NCI-H2196 treated with DMSO at 0.1 percent for 48 hours (cell line): ENCODE data around the gene FNDC1.
"Not testable (repeated sequence)": the region's sequence is repeated elsewhere in the genome, so short reads cannot be mapped to it uniquely, and the experiment has no call there.

Experiments
- DNase-seq: peaks from one replicate; lab custom pipeline; 2025; ENCODE audit not compliant: unreplicated experiment; lab: John Stamatoyannopoulos, UW

The FNDC1 gene

GRCh38 chr6:159169193-159169555 lies at the start of gene FNDC1:
TSS of gene FNDC1 (plus strand) at chr6:159169400. CDS start at chr6:159169597, 197 bp downstream.
- DNase-seq = no peak

DNA sequence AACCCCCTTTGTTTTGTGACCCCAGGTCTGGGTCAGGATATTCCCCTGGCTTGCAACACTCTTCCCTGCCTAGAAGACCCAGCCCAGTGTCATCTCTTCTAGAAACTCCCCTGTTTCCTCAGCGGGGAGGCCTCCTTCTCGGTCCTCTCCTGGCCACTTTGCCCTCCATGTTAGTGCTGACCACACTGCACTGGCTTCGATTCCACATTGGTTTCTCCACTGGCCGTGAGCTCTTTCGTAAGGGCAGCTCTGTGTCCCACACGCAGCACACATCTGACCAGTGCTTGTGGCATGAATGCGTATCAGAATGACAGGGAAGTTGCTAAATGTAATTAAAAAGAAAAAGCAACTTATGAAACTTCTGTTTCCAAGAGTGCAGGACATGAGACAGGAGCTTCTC lies 49.4 kb upstream of the FNDC1 start:
- no peak for DNase-seq

DNA sequence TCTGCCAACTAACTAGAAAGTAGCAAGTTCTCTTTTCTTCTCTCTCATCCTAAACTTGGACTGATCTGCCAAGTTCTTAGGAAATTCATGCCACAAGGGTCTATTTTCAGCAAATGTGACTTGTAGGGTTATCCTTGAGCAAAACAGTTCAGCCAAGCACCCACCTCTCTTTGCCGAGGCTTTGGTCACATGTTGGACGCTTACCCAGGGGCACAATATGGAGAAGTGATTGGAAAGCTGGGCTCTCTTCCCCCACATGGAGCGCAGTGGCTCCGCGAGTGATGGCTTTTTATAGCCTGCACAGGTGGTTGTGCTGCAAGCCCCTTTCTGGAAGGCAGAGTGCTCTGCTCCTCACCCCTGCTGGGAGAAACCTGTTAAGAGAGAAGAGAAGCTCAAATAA lies 47.7 kb upstream of the FNDC1 start:
- no peak for DNase-seq

GRCh38 chr6:159122453-159122852 lies 46.7 kb upstream of the FNDC1 start:
- DNase-seq = no peak

GRCh38 chr6:159123831-159124230 lies 45.4 kb upstream of the FNDC1 start:
- DNase-seq = not testable (repeated sequence)

GRCh38 chr6:159125014-159125609 lies 44.1 kb upstream of the FNDC1 start:
- DNase-seq = no peak

GRCh38 chr6:159125951-159126352 lies 43.2 kb upstream of the FNDC1 start:
- no peak for DNase-seq

- no peak for DNase-seq
These were observed 42.6 kb upstream of the FNDC1 start for GRCh38 chr6:159126590-159126989.

DNA sequence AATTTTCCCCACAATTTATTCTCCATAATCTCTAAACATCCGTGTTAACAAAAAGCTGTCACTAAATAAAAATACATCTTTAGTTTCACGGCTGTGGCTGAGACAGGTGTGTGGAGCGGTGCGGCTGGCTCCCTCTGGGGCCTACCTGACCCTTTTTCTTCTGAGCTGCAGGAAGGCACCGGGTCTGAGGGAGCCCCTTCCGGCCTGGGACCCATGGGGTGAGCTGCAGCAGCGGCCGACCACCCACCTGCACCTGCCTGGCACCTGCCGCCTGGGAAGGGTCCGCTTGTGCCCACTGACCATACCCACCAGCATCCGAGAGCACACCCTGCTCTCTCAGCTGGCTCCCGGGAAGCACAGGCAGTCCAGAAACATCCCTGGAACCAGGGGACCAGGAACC lies 41.5 kb upstream of the FNDC1 start:
- no peak for DNase-seq

GRCh38 chr6:159128978-159129377 lies 40.2 kb upstream of the FNDC1 start:
- no peak for DNase-seq

DNA sequence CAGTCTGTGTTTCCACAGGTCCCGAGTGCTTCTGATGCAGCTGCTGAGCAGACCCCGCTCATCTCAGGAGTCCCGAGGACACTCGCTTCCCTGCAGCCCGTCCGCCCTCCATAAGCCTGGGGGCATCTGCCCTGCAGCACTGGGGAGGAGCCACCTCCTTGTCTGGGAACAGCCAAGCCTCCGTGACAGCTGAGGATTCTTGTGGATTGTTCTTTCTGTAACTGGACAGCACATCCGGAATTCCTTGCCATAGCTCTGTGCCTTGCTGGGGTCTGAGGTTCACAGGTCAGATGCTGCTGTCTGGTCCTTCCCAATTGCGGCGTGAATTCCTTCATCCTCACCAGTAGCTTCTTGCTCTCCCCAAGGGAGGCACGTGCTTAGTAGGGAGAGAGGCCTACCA lies 38.4 kb upstream of the FNDC1 start:
- DNase-seq = no peak

GRCh38 chr6:159131709-159132108 lies 37.5 kb upstream of the FNDC1 start:
- no peak for DNase-seq

GRCh38 chr6:159132664-159133063 lies 36.5 kb upstream of the FNDC1 start:
- DNase-seq = no peak

DNA sequence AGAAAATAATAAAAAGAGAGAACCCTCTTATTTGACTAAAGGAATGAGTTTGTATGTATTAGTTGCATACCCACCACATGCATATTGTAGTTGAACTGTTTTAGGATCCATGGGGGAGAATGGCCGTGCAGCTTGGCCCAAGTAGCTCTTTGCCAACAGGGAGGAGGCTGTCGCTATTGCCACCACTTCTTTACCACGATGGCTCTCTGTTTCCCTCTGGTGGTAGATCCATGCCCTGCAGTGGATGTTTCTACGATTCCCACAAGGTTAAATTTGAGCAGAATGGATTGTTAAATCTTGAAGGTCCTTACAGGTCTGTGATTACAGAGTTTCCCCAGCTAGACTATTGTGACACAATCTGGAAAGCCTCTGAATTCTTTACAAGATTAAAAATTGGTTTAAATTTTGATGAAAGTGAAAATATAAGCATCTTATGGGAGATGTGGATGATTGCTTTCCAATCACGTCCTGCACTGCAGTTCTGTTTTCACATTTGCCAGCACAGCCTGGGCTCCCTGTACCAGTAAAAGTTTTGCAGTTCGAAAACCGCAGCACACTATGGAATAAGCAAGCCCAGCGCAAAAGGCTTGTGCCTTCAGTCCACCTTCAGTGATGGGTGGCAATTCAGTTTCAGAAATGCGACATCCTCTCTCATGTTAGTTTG lies 34.4 kb upstream of the FNDC1 start:
- DNase-seq = peak; percentile 0

- DNase-seq = no peak
These were observed 31.5 kb upstream of the FNDC1 start for GRCh38 chr6:159137676-159138075.

- no peak for DNase-seq
These were observed 26.7 kb upstream of the FNDC1 start for GRCh38 chr6:159142531-159142930.

DNA sequence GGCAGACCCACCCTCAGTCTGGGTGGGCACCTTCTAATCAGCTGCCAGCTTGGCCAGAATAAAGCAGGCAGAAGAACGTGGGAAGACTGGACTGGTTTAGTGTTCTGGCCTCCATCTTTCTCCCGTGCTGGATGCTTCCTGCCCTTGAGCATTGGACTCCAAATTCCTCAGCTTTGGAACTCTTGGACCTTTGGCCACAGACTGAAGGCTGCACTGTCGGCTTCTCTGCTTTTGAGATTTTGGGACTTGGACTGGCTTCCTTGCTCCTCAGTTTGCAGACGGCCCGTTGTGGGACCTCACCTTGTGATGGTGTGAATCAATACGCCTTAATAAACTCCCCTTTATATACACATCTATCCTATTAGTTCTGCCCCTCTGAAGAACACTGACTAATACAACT lies 20.6 kb upstream of the FNDC1 start:
- no peak for DNase-seq

DNA sequence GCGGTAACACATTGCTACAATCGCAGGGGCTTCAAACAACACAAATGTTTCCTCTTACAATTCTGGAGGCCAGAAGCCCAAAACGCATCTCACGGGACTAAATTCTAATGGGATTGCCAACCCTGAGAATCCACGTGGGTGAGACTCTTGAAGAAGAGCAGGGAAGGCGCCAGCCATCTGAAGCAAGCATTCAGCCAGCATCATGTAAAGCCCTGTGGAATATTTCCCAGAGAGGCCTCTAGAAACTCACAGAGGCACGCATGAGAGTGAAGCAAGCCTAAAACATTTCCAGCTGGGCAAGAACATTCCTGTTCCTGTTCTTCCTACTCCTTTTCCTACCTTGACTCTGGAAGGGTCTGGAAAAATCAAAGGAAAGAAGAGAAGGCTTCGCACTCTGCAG lies 19.6 kb upstream of the FNDC1 start:
- DNase-seq = no peak

DNA sequence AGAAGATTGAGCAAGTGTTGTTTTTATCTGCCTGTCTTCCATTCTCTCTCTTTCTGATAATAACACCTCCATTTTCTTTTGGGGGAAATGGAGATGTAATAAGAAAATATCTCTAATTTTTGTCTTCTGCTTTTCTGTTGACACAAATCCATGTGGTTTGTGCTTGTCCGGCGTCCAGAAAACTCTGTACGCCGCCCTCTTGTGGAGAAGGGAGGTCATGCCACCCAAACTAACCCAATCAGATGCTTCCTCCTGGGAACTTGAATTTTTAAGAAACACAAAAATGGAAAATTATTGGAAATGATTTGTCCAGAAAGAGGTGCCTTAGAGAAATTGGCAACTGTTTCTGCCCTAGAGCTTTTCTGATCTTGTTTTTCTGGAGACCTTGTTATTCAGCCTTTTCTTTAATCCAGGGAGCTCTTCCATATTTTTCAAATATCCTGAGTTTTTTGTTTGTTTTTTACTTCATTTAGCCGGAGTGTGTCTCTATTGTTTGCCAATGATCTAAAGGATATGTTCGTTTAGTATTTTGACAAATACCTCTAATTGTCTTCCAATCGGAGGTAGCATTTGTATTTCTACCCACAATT lies 17.8 kb upstream of the FNDC1 start:
- no peak for DNase-seq

- DNase-seq = no peak
These were observed 17.2 kb upstream of the FNDC1 start for GRCh38 chr6:159152041-159152440.

GRCh38 chr6:159152782-159153181 lies 16.4 kb upstream of the FNDC1 start:
- DNase-seq = no peak

- no peak for DNase-seq
These were observed 13.5 kb upstream of the FNDC1 start for GRCh38 chr6:159155679-159156078.

DNA sequence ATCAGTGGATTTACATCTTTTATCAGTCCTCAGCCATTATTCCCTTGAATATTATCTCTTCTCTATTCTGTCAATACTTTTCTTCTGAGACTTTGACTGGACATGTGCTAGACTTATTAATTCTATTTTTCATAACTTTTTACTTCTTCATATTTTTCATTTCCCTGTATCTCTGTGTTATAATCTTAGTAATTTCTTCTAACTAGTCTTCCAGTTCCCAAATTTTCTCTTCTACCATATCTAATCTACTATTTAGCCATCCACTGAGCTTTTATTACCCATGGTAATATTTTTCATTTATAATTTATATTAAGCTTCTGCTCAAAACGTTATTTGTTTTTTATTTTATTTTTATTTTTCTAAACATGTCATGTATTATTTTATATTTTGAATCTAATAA lies 13.1 kb upstream of the FNDC1 start:
- no peak for DNase-seq
